MCF 10A (cell line): ENCODE data around the gene TEX51. TPM values are rescaled to one million over a fixed set of nuclear protein-coding genes. Genes with fewer than 3 reads are reported as not detected.

Experiments
- BruUV-seq: library from RNA; stranded (reverse); fragments of 400-500 nt; replicated peaks from 2 replicates; lab custom pipeline; 2021; lab: Mats Ljungman, UMichigan
- CTCF ChIA-PET: fragments of 300-600 bp; sonication (Branson Sonifier 250); formaldehyde crosslinking; extraction: SDS; loops from one replicate; lab custom pipeline; 2021; ENCODE audit warnings: antibody characterized with exemption, inconsistent platforms; lab: Yijun Ruan, JAX
- POLR2A ChIA-PET: fragments of 300-600, 350-650 bp; sonication (Branson Sonifier 250); formaldehyde crosslinking; extraction: SDS; loops from one replicate; lab custom pipeline; 2020; ENCODE audit warnings: antibody characterized with exemption, inconsistent platforms; lab: Yijun Ruan, JAX
- DNase-seq: peaks from one replicate; pipeline ENCODE4 v3.0.0-alpha.2; 2018; ENCODE audit not compliant: unreplicated experiment
- H3K27ac Mint-ChIP-seq: one replicate; pipeline ENCODE4 v1.8.0; 2022; ENCODE audit warnings: mild to moderate bottlenecking, low read depth, mixed read lengths; ENCODE audit not compliant: unreplicated experiment
- H3K27me3 Mint-ChIP-seq: one replicate; pipeline ENCODE4 v1.8.0; 2022; ENCODE audit warnings: mixed read lengths; ENCODE audit not compliant: insufficient read depth, unreplicated experiment
- H3K36me3 Mint-ChIP-seq: one replicate; pipeline ENCODE4 v1.8.0; 2022; ENCODE audit warnings: mild to moderate bottlenecking, moderate library complexity, mixed read lengths; ENCODE audit not compliant: insufficient read depth, unreplicated experiment
- H3K4me1 Mint-ChIP-seq: one replicate; pipeline ENCODE4 v1.8.0; 2022; ENCODE audit warnings: mixed read lengths; ENCODE audit not compliant: insufficient read depth, unreplicated experiment
- H3K4me3 Mint-ChIP-seq: one replicate; pipeline ENCODE4 v1.8.0; 2022; ENCODE audit warnings: mild to moderate bottlenecking, moderate library complexity, mixed read lengths; ENCODE audit not compliant: unreplicated experiment
- H3K9me3 Mint-ChIP-seq: one replicate; pipeline ENCODE4 v1.8.0; 2022; ENCODE audit warnings: mixed read lengths; ENCODE audit not compliant: unreplicated experiment
- CTCF ChIP-seq: fragments of 200-600 bp; IDR thresholded peaks from one replicate; pipeline ENCODE4 v1.8.0; 2022; ENCODE audit warnings: antibody characterized with exemption, mild to moderate bottlenecking; ENCODE audit not compliant: unreplicated experiment
- intact Hi-C: fragments of 100-400 bp; cut with micrococcal nuclease; formaldehyde crosslinking; loops from 2 replicates; pipeline ENCODE4 v1.14.1; 2022
- total RNA-seq: library from RNA; stranded (reverse); gene quantifications from 2 replicates; pipeline ENCODE4 v1.2.3, GENCODE V29; 2022

TEX51 gene
- total RNA-seq, 1 experiment from 2014 or later = not detected

GRCh38 chr2:126893606-126894005 lies 5.1 kb upstream of the TEX51 start:
- Mint-ChIP-seq H3K9me3 (peaks cover 9% of the 10 kb centered on the region), H3K36me3 (peaks cover 6% of the 10 kb centered on the region), H3K4me3 (no peak overlapping the region), H3K27ac (no peak overlapping the region), H3K4me1 (no peaks in the 10 kb centered on the region), H3K27me3 (peaks cover 25% of the 10 kb centered on the region)
- no peak for TF ChIP-seq CTCF
- intact Hi-C loops = no loop called here
- ChIA-PET CTCF (no interaction called here), POLR2A (no interaction called here)
- no peak for DNase-seq
- no TSS peak for BruUV-seq

DNA sequence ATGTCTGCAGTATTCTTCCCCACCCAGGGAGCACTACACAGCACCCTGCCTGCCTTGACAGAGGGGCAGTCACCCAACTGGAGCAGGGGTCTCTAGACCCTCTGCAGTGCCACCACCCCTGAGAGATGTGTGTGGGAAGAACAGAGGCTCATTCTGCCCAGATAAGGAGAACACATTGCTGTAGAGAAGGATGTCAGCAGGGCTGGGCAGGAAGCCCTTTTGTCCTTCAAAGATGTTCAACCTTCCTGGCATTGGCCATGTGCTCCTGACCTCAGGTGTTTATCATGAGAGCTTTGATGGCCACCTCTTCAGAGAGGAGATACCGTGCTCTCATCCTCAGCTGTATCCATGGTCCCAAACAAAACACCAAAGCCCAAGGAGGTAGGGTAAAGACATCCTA lies 4.6 kb upstream of the TEX51 start:
- no TSS peak for BruUV-seq
- H3K36me3 Mint-ChIP-seq = peaks cover 6% of the 10 kb centered on the region
- H3K9me3 Mint-ChIP-seq = peaks cover 9% of the 10 kb centered on the region
- no peak for TF ChIP-seq CTCF
- no peak overlapping the region for H3K4me3 Mint-ChIP-seq
- no peak for DNase-seq
- H3K27ac Mint-ChIP-seq = no peak overlapping the region
- no peaks in the 10 kb centered on the region for H3K4me1 Mint-ChIP-seq
- peaks cover 25% of the 10 kb centered on the region for H3K27me3 Mint-ChIP-seq
- intact Hi-C loops = no loop called here
- POLR2A ChIA-PET = no interaction called here
- CTCF ChIA-PET = no interaction called here

DNA sequence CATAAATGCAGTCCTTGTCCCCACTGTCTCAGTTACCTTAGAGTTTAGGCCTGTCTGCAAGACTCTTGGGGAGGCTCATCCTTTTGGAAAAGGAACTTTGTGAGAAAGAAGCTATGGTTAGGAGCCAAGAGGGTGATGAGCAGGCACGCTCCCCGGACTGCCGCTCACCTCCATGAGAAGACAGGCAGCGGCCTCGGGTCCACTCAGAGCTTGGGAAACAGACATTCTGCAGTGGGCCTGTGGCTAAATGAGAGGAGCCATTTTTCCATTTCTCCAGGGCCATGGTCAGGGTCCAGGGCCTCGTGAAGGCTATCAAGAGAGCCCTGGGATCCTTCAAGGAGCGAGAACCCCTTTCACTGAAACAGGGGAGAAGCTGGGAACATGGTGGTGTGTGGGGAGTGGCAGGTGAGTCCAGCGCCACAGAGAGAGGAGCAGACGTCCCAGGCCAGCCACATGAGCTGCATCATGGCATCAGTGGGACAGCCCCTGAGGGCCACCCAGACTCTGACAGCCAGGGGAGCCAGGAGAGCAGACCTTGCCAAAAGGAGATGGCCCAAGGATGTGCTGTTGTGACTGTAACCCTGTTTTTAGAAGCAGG lies 4.0 kb upstream of the TEX51 start:
- Mint-ChIP-seq H3K9me3 (peaks cover 9% of the 10 kb centered on the region), H3K4me1 (no peaks in the 10 kb centered on the region), H3K36me3 (peaks cover 6% of the 10 kb centered on the region), H3K27me3 (peaks cover 25% of the 10 kb centered on the region), H3K4me3 (no peak overlapping the region), H3K27ac (no peak overlapping the region)
- DNase-seq = no peak
- ChIA-PET CTCF (interaction anchor here (0.6 kb wide), 1 partner anchor 1081 kb away, joined by 4 read pairs; no protein-coding TSS in a partner anchor), POLR2A (interaction anchor here (0.6 kb wide), 2 partner anchors 11 to 14 kb away, joined by 3 to 6 read pairs; no protein-coding TSS in a partner anchor)
- no TSS peak for BruUV-seq
- no peak for TF ChIP-seq CTCF
- intact Hi-C loops = no loop called here

GRCh38 chr2:126895336-126895735 lies 3.4 kb upstream of the TEX51 start:
- ChIA-PET CTCF (interaction anchor here (0.6 kb wide), 1 partner anchor 1082 kb away, joined by 4 read pairs; no protein-coding TSS in a partner anchor), POLR2A (interaction anchor here (0.6 kb wide), 2 partner anchors 11 to 13 kb away, joined by 3 to 6 read pairs; no protein-coding TSS in a partner anchor)
- no peak overlapping the region for H3K4me3 Mint-ChIP-seq
- no peak overlapping the region for H3K27ac Mint-ChIP-seq
- BruUV-seq = no TSS peak
- DNase-seq = no peak
- H3K9me3 Mint-ChIP-seq = peaks cover 9% of the 10 kb centered on the region
- peaks cover 6% of the 10 kb centered on the region for H3K36me3 Mint-ChIP-seq
- peaks cover 25% of the 10 kb centered on the region for H3K27me3 Mint-ChIP-seq
- no peaks in the 10 kb centered on the region for H3K4me1 Mint-ChIP-seq
- intact Hi-C loops = no loop called here
- no peak for TF ChIP-seq CTCF
